ENCODE results near the gene HECTD4. TPM values are rescaled to one million over a fixed set of nuclear protein-coding genes. Genes with fewer than 3 reads are reported as not detected.

Gene HECTD4
- total RNA-seq, 2 experiments from 2014 or later = 34.5 to 62.4 TPM

- ChIA-PET CTCF (ENCODE audit: unreplicated experiment) (no interaction called here), POLR2A (interaction anchor here (0.7 kb wide), 1 partner anchor 1811 kb away, joined by 3 read pairs; no protein-coding TSS in a partner anchor)
- Histone ChIP-seq H3K27ac (ENCODE audit: low read depth, low read length, poor library complexity, severe bottlenecking) (no peak overlapping the region), H3K4me2 (ENCODE audit: low read length) (no peak overlapping the region), H3K9me2 (ENCODE audit: insufficient read depth, low read length) (no peaks in the 10 kb centered on the region), H3K36me3 (ENCODE audit: insufficient read depth, low read length) (peaks cover 41% of the 10 kb centered on the region), H3K4me3 (ENCODE audit: low read depth, low read length, poor library complexity, severe bottlenecking) (no peak overlapping the region), H3K9me3 (ENCODE audit: low read length) (no peaks in the 10 kb centered on the region), H2AFZ (ENCODE audit: low read length) (no peak overlapping the region), H3K4me1 (ENCODE audit: insufficient read depth, low read length, poor library complexity, severe bottlenecking) (peaks cover 14% of the 10 kb centered on the region), H3K79me2 (ENCODE audit: insufficient read depth, low read depth, low read length) (peaks cover 94% of the 10 kb centered on the region), H4K20me1 (ENCODE audit: insufficient read depth, low read length) (peaks cover 21% of the 10 kb centered on the region; the same call in 1 of the 2 replicates)
- no peak for TF ChIP-seq CTCF (conservative IDR thresholded peaks at IDR 0.05; ENCODE audit: low read length)
- no TSS peak for BruUV-seq (replicated peaks)
- DNase-seq (ENCODE audit: low spot score) = no peak
- intact Hi-C loops (cut with micrococcal nuclease; ENCODE audit: unreplicated experiment) = no loop called here
Observed at GRCh38 chr12:112424126-112424525, 41.9 kb upstream of the HECTD4 start.

DNA sequence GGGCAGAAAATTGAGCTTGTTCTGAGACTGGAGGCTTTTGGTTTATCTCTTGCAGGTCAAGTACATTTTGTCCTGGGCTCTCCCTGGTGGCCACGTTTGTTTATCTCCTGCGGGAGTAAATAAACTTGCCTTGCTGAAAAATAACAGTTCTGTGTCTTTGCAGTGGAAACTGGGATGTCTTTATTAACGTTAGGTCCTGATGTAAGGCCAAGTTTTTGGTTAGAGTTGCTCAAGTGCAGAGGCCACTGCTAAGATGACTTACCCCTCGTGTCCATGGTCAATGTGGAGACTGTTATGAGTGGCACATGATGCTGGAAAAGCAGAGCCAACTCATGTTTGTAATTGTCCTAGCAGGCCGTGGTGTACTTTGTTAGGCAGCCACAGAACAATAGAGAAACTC lies 40.3 kb upstream of the HECTD4 start:
- TF ChIP-seq EZH2phosphoT487 (IDR thresholded peaks at IDR 0.05; ENCODE audit: borderline replicate concordance, low read depth, low read length) (no peak), CTCF (conservative IDR thresholded peaks at IDR 0.05; ENCODE audit: low read length) (no peak)
- no peak overlapping the region for H3K27ac ChIP-seq (ENCODE audit: low read depth, low read length, poor library complexity, severe bottlenecking)
- intact Hi-C loops (cut with micrococcal nuclease; ENCODE audit: unreplicated experiment) = no loop called here
- no TSS peak for BruUV-seq (replicated peaks)
- H3K9me3 ChIP-seq (ENCODE audit: low read length) = no peaks in the 10 kb centered on the region
- ChIA-PET CTCF (ENCODE audit: unreplicated experiment) (no interaction called here), POLR2A (interaction anchor here (0.6 to 0.8 kb wide), 2 partner anchors 18 to 1235 kb away, joined by 3 to 4 read pairs; no protein-coding TSS in a partner anchor)
- peak overlapping the region; percentile 12; the same call in 1 of the 2 replicates for H3K4me2 ChIP-seq (ENCODE audit: low read length)
- peaks cover 83% of the 10 kb centered on the region for H3K79me2 ChIP-seq (ENCODE audit: insufficient read depth, low read depth, low read length)
- H2AFZ ChIP-seq (ENCODE audit: low read length) = no peak overlapping the region
- no peak overlapping the region for H3K4me3 ChIP-seq (ENCODE audit: low read depth, low read length, poor library complexity, severe bottlenecking)
- no peaks in the 10 kb centered on the region for H3K9me2 ChIP-seq (ENCODE audit: insufficient read depth, low read length)
- DNase-seq (ENCODE audit: low spot score) = no peak
- peaks cover 14% of the 10 kb centered on the region for H3K4me1 ChIP-seq (ENCODE audit: insufficient read depth, low read length, poor library complexity, severe bottlenecking)
- H4K20me1 ChIP-seq (ENCODE audit: insufficient read depth, low read length) = peaks cover 21% of the 10 kb centered on the region; the same call in 1 of the 2 replicates
- H3K36me3 ChIP-seq (ENCODE audit: insufficient read depth, low read length) = peaks cover 29% of the 10 kb centered on the region

- POLR2A ChIA-PET = interaction anchor here (0.7 kb wide), 1 partner anchor 33 kb away, joined by 3 read pairs; no protein-coding TSS in a partner anchor
Observed at GRCh38 chr12:112421363-112421762, 39.1 kb upstream of the HECTD4 start.

More at GRCh38 chr12:112421363-112421762, 39.1 kb upstream of the HECTD4 start:
- H3K79me2 ChIP-seq (ENCODE audit: insufficient read depth, low read depth, low read length) = peaks cover 81% of the 10 kb centered on the region
- no TSS peak for BruUV-seq (replicated peaks)
- no peak for DNase-seq (ENCODE audit: low spot score)
- peaks cover 21% of the 10 kb centered on the region; the same call in 1 of the 2 replicates for H4K20me1 ChIP-seq (ENCODE audit: insufficient read depth, low read length)
- CTCF ChIA-PET (ENCODE audit: unreplicated experiment) = no interaction called here
- peaks cover 14% of the 10 kb centered on the region for H3K4me1 ChIP-seq (ENCODE audit: insufficient read depth, low read length, poor library complexity, severe bottlenecking)
- H3K9me2 ChIP-seq (ENCODE audit: insufficient read depth, low read length) = no peaks in the 10 kb centered on the region
- H3K4me3 ChIP-seq (ENCODE audit: low read depth, low read length, poor library complexity, severe bottlenecking) = no peak overlapping the region
- H3K27ac ChIP-seq (ENCODE audit: low read depth, low read length, poor library complexity, severe bottlenecking) = no peak overlapping the region
- no peak for TF ChIP-seq EZH2phosphoT487 (IDR thresholded peaks at IDR 0.05; ENCODE audit: borderline replicate concordance, low read depth, low read length)
- no peak for TF ChIP-seq CTCF (conservative IDR thresholded peaks at IDR 0.05; ENCODE audit: low read length)
- H3K4me2 ChIP-seq (ENCODE audit: low read length) = peak overlapping the region; percentile 89; the same call in 1 of the 2 replicates
- intact Hi-C loops (cut with micrococcal nuclease; ENCODE audit: unreplicated experiment) = no loop called here
- no peak overlapping the region for H2AFZ ChIP-seq (ENCODE audit: low read length)
- peaks cover 24% of the 10 kb centered on the region for H3K36me3 ChIP-seq (ENCODE audit: insufficient read depth, low read length)
- H3K9me3 ChIP-seq (ENCODE audit: low read length) = no peaks in the 10 kb centered on the region
